ENCODE measurements around the gene RGS8. TPM values are rescaled to one million over a fixed set of nuclear protein-coding genes. Genes with fewer than 3 reads are reported as not detected.
A peak's percentile ranks its signal among the peaks of the same experiment; 100 is the strongest.

RGS8 gene
- total RNA-seq, 1 donor from 2014 or later, result not detected

GRCh38 chr1:182649041-182649440 is 35.3 kb downstream of the RGS8 start:
- no peaks in the 10 kb centered on the region for H3K36me3 ChIP-seq

GRCh38 chr1:182646739-182647138 is 37.6 kb downstream of the RGS8 start:
- intact Hi-C loops (cut with DNase I), result no loop called here

More at GRCh38 chr1:182649041-182649440, 35.3 kb downstream of the RGS8 start:
- H3K4me1 ChIP-seq, result no peaks in the 10 kb centered on the region
- no peak for TF ChIP-seq CTCF (IDR thresholded peaks at IDR 0.05)
- H3K9me3 ChIP-seq, result no peaks in the 10 kb centered on the region
- no peak overlapping the region for H3K27ac ChIP-seq
- no peak overlapping the region for H3K4me3 ChIP-seq
- ATAC-seq (no peak), DNase-seq (no peak)
- H3K27me3 ChIP-seq (ENCODE audit: low read depth), result no peaks in the 10 kb centered on the region
- intact Hi-C loops (cut with DNase I), result no loop called here

GRCh38 chr1:182644886-182645285 is 39.5 kb downstream of the RGS8 start:
- H3K36me3 ChIP-seq, result no peaks in the 10 kb centered on the region
- no peak overlapping the region for H3K4me3 ChIP-seq
- H3K27me3 ChIP-seq (ENCODE audit: low read depth), result no peaks in the 10 kb centered on the region
- H3K4me1 ChIP-seq, result no peaks in the 10 kb centered on the region
- no peak overlapping the region for H3K27ac ChIP-seq
- H3K9me3 ChIP-seq, result no peaks in the 10 kb centered on the region
- no peak for TF ChIP-seq CTCF (IDR thresholded peaks at IDR 0.05)
- intact Hi-C loops (cut with DNase I), result no loop called here
- ATAC-seq (peak; percentile 24 to 42), DNase-seq (no peak)

More at GRCh38 chr1:182646739-182647138, 37.6 kb downstream of the RGS8 start:
- H3K27me3 ChIP-seq (ENCODE audit: low read depth), result no peaks in the 10 kb centered on the region
- H3K4me3 ChIP-seq, result no peak overlapping the region
- no peak for TF ChIP-seq CTCF (IDR thresholded peaks at IDR 0.05)
- no peak overlapping the region for H3K27ac ChIP-seq
- no peak for DNase-seq
- H3K9me3 ChIP-seq, result no peaks in the 10 kb centered on the region
- ATAC-seq, result no peak
- H3K4me1 ChIP-seq, result no peaks in the 10 kb centered on the region
- no peaks in the 10 kb centered on the region for H3K36me3 ChIP-seq

GRCh38 chr1:182643699-182644098 is 40.7 kb downstream of the RGS8 start:
- DNase-seq, result no peak
- no peak for ATAC-seq
- Histone ChIP-seq H3K9me3 (no peaks in the 10 kb centered on the region), H3K4me1 (no peaks in the 10 kb centered on the region), H3K4me3 (no peak overlapping the region), H3K27me3 (ENCODE audit: low read depth) (no peaks in the 10 kb centered on the region), H3K27ac (no peak overlapping the region), H3K36me3 (no peaks in the 10 kb centered on the region)
- intact Hi-C loops (cut with DNase I), result no loop called here
- TF ChIP-seq CTCF (IDR thresholded peaks at IDR 0.05), result no peak

GRCh38 chr1:182642461-182642860 is 41.9 kb downstream of the RGS8 start:
- TF ChIP-seq CTCF (IDR thresholded peaks at IDR 0.05), result no peak
- intact Hi-C loops (cut with DNase I), result no loop called here
- no peaks in the 10 kb centered on the region for H3K27me3 ChIP-seq (ENCODE audit: low read depth)
- ATAC-seq (no peak), DNase-seq (no peak)
- H3K36me3 ChIP-seq, result no peaks in the 10 kb centered on the region
- no peaks in the 10 kb centered on the region for H3K4me1 ChIP-seq
- H3K27ac ChIP-seq, result no peak overlapping the region
- no peak overlapping the region for H3K4me3 ChIP-seq
- no peaks in the 10 kb centered on the region for H3K9me3 ChIP-seq

GRCh38 chr1:182641561-182641960 is 42.8 kb downstream of the RGS8 start:
- ATAC-seq, result no peak
- Histone ChIP-seq H3K27ac (no peak overlapping the region), H3K9me3 (no peaks in the 10 kb centered on the region), H3K4me1 (no peaks in the 10 kb centered on the region), H3K4me3 (no peak overlapping the region), H3K27me3 (ENCODE audit: low read depth) (no peaks in the 10 kb centered on the region), H3K36me3 (no peaks in the 10 kb centered on the region)
- DNase-seq, result no peak
- TF ChIP-seq CTCF (IDR thresholded peaks at IDR 0.05), result no peak
- intact Hi-C loops (cut with DNase I), result no loop called here
